Measurements from ENCODE around the gene VWDE. TPM values are rescaled to one million over a fixed set of nuclear protein-coding genes. Genes with fewer than 3 reads are reported as not detected.

The VWDE gene
- total and polyA plus RNA-seq, 2 of the 8 experiments (the other 6 are each of a cell fraction or from before 2014, with no cell fraction given), result 11.0 to 21.2 TPM

GRCh38 chr7:12360948-12361347 lies 42.7 kb downstream of the VWDE start:
- no peaks in the 10 kb centered on the region for H3K79me2 ChIP-seq (ENCODE audit: control insufficient read depth in 1 of 2, insufficient read depth in 2 of 2, low read length in 2 of 2)
- peaks cover 0 to 1% of the 10 kb centered on the region in 2 experiments for H4K20me1 ChIP-seq (replicated peaks in 1 of 2; ENCODE audit: control insufficient read depth in 1 of 2, insufficient read depth in 2 of 2, low read length in 2 of 2)
- H3K23ac ChIP-seq (ENCODE audit: insufficient read length), result no peak overlapping the region
- CTCF ChIA-PET (ENCODE audit: partially characterized antibody), result interaction anchor here (1.2 kb wide), 1 partner anchor 134 kb away, joined by 3 read pairs; no protein-coding TSS in a partner anchor
- H3K14ac ChIP-seq (ENCODE audit: insufficient read length), result no peak overlapping the region
- no peak overlapping the region for H2BK20ac ChIP-seq (ENCODE audit: low read length)
- H3K27me3 ChIP-seq (replicated peaks in 1 of 4; ENCODE audit: control insufficient read depth in 3 of 4, extremely low read depth in 1 of 4, insufficient read depth in 3 of 4, low read length in 3 of 4), result no peaks in the 10 kb centered on the region
- H2BK15ac ChIP-seq (ENCODE audit: low read length), result no peak overlapping the region
- H4K8ac ChIP-seq (ENCODE audit: extremely low read depth, insufficient read depth, low read length), result no peak overlapping the region
- H3K4me2 ChIP-seq (ENCODE audit: insufficient read depth in 1 of 2, low read depth in 2 of 2, low read length in 2 of 2), result no peak overlapping the region
- H2BK120ac ChIP-seq (replicated peaks; ENCODE audit: low read depth, low read length), result no peak overlapping the region
- H3K27ac ChIP-seq (ENCODE audit: low read depth, low read length), result no peak overlapping the region
- H3K18ac ChIP-seq (ENCODE audit: extremely low read depth, low read length), result no peak overlapping the region
- no peak for TF ChIP-seq TCF12 (IDR thresholded peaks at IDR 0.05; ENCODE audit: low read depth, low read length)
- POLR2A ChIA-PET (ENCODE audit: partially characterized antibody), result no interaction called here
- no peaks in the 10 kb centered on the region for H3K4me1 ChIP-seq (replicated peaks in 1 of 4; ENCODE audit: control insufficient read depth in 3 of 4, insufficient read depth in 4 of 4, low read length in 3 of 4)
- no peak overlapping the region for H3K56ac ChIP-seq (replicated peaks; ENCODE audit: insufficient read length, low read depth, low read length)
- no peak overlapping the region for H2BK12ac ChIP-seq (ENCODE audit: low read depth, low read length)
- no peaks in the 10 kb centered on the region for H3K23me2 ChIP-seq (ENCODE audit: low read depth, low read length)
- WGBS, 2 experiments (ENCODE audit: extremely low coverage in 1 of 2, insufficient coverage in 1 of 2, insufficient read length in 1 of 2, insufficient replicate concordance in 2 of 2, low coverage in 1 of 2, low lambda C conversion rate in 2 of 2, missing lambda C conversion rate in 1 of 2), result 69% methylated on average over 2 of the region's 2 CpGs; no CpG with 5 or more reads in 1 of the 2 experiments
- H3K36me3 ChIP-seq (ENCODE audit: control insufficient read depth in 2 of 4, insufficient read depth in 4 of 4, low read length in 3 of 4), result peaks cover 2 to 35% (median 12%) of the 10 kb centered on the region in 4 experiments; a peak in 7 of 8 replicates
- no peak overlapping the region for H4K5ac ChIP-seq (ENCODE audit: insufficient read length, low read depth, low read length)
- no peak overlapping the region for H2AK5ac ChIP-seq (ENCODE audit: low read depth, low read length)
- no peak overlapping the region for H2AFZ ChIP-seq (ENCODE audit: low read length)
- no peak overlapping the region for H3K4ac ChIP-seq (replicated peaks; ENCODE audit: insufficient read length, low read depth, low read length)
- H3K4me3 ChIP-seq (ENCODE audit: extremely low read depth in 1 of 4, insufficient read depth in 2 of 4, low read depth in 3 of 4, low read length in 4 of 4), result no peak overlapping the region
- DNase-seq (ENCODE audit: low read depth in 1 of 2, low spot score in 2 of 2) (no peak), FAIRE-seq (no peak)
- H4K91ac ChIP-seq (replicated peaks; ENCODE audit: insufficient read length, low read length), result no peak overlapping the region
- no peak overlapping the region for H2BK5ac ChIP-seq (ENCODE audit: low read depth, low read length)
- no peaks in the 10 kb centered on the region for H3K79me1 ChIP-seq (ENCODE audit: low read depth, low read length)
- H3K9ac ChIP-seq (replicated peaks in 1 of 4; ENCODE audit: extremely low read depth in 1 of 4, low read depth in 3 of 4, low read length in 3 of 4), result no peak overlapping the region
- no peaks in the 10 kb centered on the region for H3K9me3 ChIP-seq (ENCODE audit: insufficient read depth in 2 of 2, low read depth in 1 of 2, low read length in 1 of 2)

Data from H1 (cell line).